GM19468 (cell line): Measurements from ENCODE around the gene MGME1.
"Not testable (repeated sequence)": the region's sequence is repeated elsewhere in the genome, so short reads cannot be mapped to it uniquely, and the experiment has no call there.

Experiments used
- ATAC-seq: cut with Tn5 transposase; IDR thresholded peaks from one replicate; pipeline ENCODE4 v1.9.1; 2021; ENCODE audit warnings: mild to moderate bottlenecking, moderate library complexity, moderate number of reproducible peaks; ENCODE audit not compliant: unreplicated experiment; ENCODE audit errors: extremely low read depth

MGME1 gene

DNA sequence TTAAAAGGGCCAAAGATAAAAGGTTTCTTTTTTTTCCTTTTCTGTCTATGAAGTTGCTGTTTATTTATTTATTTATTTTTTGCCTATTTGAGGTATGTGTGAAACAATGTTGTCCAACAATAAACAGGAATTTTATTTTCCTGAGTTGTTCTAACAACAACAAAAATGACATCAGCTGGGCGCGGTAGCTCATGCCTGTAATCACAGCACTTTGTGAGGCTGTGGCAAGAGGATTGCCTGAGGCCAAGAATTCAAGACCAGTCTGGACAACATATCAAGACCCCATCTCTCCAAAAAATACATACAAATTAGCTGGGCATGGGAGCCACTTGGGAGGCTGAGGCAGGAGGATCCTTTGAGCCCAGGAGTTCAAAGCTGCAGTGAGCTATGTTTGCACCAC lies 44.1 kb downstream of the MGME1 start:
- ATAC-seq: no peak

DNA sequence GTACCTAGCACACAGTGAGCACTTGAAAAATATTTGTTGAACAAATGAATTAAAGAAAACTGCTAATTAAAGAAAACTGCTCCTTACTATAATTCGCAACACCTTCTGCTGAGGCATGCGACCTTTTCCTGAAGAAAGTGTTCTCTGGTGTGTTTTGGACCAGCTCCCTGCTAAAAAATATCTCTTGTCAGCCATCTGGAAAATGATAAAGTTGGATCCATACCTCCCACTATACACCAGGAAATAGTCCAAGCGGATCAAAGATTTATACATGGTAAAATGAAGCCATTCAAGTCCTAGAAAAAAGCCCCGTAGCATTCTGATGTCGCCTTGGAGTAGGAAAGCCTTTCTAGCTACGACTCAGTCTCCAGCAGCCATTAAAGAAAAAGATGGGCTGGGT lies 45.6 kb downstream of the MGME1 start:
- no peak for ATAC-seq

GRCh38 chr20:18016772-18017171 lies 48.0 kb downstream of the MGME1 start:
- no peak for ATAC-seq

DNA sequence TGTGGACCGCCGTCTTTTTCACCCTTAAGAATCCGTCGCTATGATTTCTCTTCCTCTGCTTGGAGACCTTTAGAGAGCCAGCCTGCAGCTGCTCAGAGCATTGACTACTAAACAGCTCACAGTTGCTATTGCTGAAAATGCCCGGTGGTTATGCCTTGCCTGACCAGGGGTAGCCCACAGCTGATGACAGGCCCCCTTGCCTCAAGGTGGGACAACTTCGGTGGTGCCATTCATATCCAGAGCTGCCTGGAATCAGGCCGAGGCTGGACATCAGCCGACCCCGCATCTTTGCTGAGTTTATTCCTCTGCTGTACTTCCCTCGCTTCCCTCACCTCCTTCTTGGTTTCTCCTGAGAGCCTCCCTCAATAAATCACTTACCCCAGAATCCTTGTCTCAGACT lies 49.3 kb downstream of the MGME1 start:
- no peak for ATAC-seq

GRCh38 chr20:18019068-18019467 lies 50.2 kb downstream of the MGME1 start:
- no peak for ATAC-seq

GRCh38 chr20:18020931-18021330 lies 52.1 kb downstream of the MGME1 start:
- no peak for ATAC-seq

GRCh38 chr20:18024606-18025127 lies 55.8 kb downstream of the MGME1 start:
- ATAC-seq: no peak

- ATAC-seq: not testable (repeated sequence)
These were observed 58.2 kb downstream of the MGME1 start for GRCh38 chr20:18027011-18027410.

DNA sequence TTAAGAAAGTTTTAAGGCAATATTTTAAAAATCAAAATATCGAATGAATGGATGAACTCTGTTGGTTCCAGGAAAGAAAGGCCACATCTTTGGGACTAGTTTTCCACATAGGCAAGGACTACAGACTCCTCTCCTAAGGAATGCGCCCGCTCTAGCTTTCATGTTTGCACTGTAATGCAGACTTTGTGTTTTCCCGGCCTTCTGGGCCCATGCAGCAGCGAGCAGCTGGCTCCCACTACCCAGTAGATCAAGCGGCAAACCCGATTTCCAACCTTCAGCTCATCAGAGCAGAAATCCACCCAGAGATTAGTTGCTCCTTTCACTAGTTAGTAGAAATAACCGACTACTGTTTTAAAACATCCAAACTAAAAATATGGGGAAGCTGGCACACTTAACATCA lies 61.2 kb downstream of the MGME1 start:
- no peak for ATAC-seq

GRCh38 chr20:18031050-18031449 lies 62.2 kb downstream of the MGME1 start:
- no peak for ATAC-seq

DNA sequence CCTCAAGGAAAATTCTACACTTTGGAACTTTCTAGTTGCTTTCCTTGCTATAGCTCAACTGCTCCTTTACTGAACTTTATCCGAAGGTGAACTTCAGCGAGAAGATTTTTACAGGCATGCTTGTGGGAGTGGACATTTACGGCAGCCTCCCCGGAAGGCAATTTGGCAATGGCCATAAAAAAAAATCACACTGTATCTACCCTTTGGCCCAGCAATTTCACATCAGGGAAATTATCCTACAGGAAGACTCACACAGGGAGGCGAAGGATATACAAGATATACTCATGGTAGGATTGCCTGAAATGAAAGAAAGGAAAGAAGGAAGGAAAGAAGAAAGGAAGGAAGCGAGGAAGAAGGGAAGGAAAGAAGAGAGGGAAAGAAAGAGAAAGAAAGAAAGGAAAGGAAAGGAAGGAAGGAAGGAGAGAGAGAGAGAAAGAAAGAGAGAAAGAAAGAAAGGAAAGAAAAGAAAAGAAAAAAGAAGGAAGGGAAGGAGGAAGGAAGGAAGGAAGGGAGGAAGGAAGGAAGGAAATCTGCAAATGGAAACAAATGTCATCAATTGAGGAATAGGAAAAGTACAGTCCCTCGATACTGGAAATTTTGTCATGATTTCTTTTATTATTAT lies 63.2 kb downstream of the MGME1 start:
- no peak for ATAC-seq

- no peak for ATAC-seq
These were observed 64.4 kb downstream of the MGME1 start for GRCh38 chr20:18032977-18033892.

- no peak for ATAC-seq
These were observed 65.2 kb downstream of the MGME1 start for GRCh38 chr20:18034039-18034438.

DNA sequence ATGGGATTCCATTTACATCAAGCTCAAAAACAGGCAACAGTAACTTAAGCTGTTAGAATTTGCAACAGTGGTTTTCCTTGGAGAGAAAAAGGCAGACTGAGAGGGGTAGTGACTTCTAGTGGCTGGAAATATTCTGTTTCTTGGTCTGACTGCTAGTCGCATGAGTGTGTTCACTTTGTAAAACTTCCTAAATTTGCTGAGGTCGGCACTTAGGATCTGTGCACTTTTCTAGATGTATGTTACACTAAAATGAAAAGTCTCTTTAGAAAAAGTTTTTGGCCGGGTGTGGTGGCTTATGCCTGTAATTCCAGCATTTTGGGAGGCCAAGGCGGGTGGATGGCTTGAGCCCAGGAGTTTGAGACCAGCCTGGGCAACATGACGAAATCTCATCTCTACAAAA lies 70.2 kb downstream of the MGME1 start:
- no peak for ATAC-seq
